ENCODE measurements around the gene SLC4A2.

SLC4A2 gene

DNA sequence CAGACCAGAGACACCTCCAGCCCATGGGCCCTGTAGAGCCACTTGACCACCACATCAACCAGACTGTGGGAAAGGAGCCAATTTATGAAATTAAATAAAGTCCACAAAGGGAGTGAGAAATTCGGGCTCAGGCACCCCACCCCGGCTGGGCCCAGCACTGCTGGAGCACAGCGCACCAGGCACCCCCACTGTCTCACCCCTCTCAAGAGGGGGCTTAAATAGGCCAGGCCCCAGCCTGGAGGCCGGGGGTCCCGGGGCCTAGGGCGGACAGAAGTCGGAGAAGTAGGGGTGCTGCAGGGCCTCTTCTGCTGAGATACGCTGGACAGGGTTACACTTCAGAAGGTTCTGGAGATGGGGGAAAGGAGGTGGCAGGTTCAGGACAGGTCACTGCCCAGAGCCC is 5.6 kb upstream of the SLC4A2 start:
- peaks cover 6% of the 10 kb centered on the region for H3K4me1 ChIP-seq (ENCODE audit: low read length)
- TF ChIP-seq, protein P1, sequence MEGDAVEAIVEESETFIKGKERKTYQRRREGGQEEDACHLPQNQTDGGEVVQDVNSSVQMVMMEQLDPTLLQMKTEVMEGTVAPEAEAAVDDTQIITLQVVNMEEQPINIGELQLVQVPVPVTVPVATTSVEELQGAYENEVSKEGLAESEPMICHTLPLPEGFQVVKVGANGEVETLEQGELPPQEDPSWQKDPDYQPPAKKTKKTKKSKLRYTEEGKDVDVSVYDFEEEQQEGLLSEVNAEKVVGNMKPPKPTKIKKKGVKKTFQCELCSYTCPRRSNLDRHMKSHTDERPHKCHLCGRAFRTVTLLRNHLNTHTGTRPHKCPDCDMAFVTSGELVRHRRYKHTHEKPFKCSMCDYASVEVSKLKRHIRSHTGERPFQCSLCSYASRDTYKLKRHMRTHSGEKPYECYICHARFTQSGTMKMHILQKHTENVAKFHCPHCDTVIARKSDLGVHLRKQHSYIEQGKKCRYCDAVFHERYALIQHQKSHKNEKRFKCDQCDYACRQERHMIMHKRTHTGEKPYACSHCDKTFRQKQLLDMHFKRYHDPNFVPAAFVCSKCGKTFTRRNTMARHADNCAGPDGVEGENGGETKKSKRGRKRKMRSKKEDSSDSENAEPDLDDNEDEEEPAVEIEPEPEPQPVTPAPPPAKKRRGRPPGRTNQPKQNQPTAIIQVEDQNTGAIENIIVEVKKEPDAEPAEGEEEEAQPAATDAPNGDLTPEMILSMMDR (IDR thresholded peaks at IDR 0.05; ENCODE audit: low read length) = no peak
- TF ChIP-seq EZH2 (optimal IDR thresholded peaks at IDR 0.05; ENCODE audit: low read depth, low read length) (no peak), EZH2phosphoT487 (IDR thresholded peaks at IDR 0.05; ENCODE audit: low read length) (no peak)
- no peak overlapping the region for H3K9ac ChIP-seq (ENCODE audit: low read length)
- no peaks in the 10 kb centered on the region for H3K9me2 ChIP-seq (replicated peaks; ENCODE audit: insufficient read depth, low read length)
- no peaks in the 10 kb centered on the region for H4K20me1 ChIP-seq (ENCODE audit: insufficient read depth, low read length)
- peaks cover 18% of the 10 kb centered on the region for H3K27me3 ChIP-seq (replicated peaks; ENCODE audit: insufficient read depth, low read length)
- H3F3A ChIP-seq (ENCODE audit: insufficient read depth, low read length) = peaks cover 8% of the 10 kb centered on the region; the same call in 1 of the 2 replicates
- no peak overlapping the region for H3K4me3 ChIP-seq (ENCODE audit: low read length)
- no peaks in the 10 kb centered on the region for H3K36me3 ChIP-seq (replicated peaks; ENCODE audit: insufficient read depth, low read length)
- 0 out of 2 replicates have a peak, but pooled peaks cover 3% of the 10 kb centered on the region for H3K79me2 ChIP-seq (ENCODE audit: low read length)
- DNase-seq = no peak
- no peaks in the 10 kb centered on the region for H3K9me3 ChIP-seq (replicated peaks; ENCODE audit: insufficient read depth, low read length)
- no peak overlapping the region for H3K4me2 ChIP-seq (ENCODE audit: low read depth, low read length)
- no peak overlapping the region for H3K27ac ChIP-seq (ENCODE audit: low read length)
- H2AFZ ChIP-seq (ENCODE audit: low read length) = no peak overlapping the region

DNA sequence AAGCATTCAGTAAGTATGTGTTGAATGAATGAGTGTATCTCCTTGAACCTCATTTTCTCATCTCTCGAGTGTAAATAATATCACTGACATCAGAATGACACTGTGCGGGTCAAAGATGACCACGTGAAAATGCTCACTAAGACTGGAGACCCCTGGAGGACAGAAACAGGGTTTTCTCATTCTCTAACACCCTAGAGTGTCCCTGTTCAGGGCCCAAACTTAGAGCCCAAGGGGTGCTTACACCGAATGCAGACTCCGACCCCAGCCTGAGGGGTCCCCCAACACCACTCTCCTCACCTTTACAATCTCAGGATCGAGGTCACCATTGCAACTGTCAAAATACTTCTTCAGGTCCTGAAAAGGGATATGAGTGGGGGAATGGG is 3.1 kb upstream of the SLC4A2 start:
- no peak for DNase-seq
- Histone ChIP-seq H3K27ac (ENCODE audit: low read length) (no peak overlapping the region), H3K4me1 (ENCODE audit: low read length) (peaks cover 6% of the 10 kb centered on the region), H4K20me1 (ENCODE audit: insufficient read depth, low read length) (no peaks in the 10 kb centered on the region), H3F3A (ENCODE audit: insufficient read depth, low read length) (peaks cover 12% of the 10 kb centered on the region), H3K4me3 (ENCODE audit: low read length) (no peak overlapping the region), H3K9me3 (replicated peaks; ENCODE audit: insufficient read depth, low read length) (no peaks in the 10 kb centered on the region), H3K9ac (ENCODE audit: low read length) (no peak overlapping the region), H3K4me2 (ENCODE audit: low read depth, low read length) (no peak overlapping the region), H3K36me3 (replicated peaks; ENCODE audit: insufficient read depth, low read length) (no peaks in the 10 kb centered on the region), H2AFZ (ENCODE audit: low read length) (no peak overlapping the region), H3K9me2 (replicated peaks; ENCODE audit: insufficient read depth, low read length) (no peaks in the 10 kb centered on the region), H3K79me2 (ENCODE audit: low read length) (peaks cover 20% of the 10 kb centered on the region), H3K27me3 (replicated peaks; ENCODE audit: insufficient read depth, low read length) (no peaks in the 10 kb centered on the region)
- TF ChIP-seq, protein P1 (IDR thresholded peaks at IDR 0.05; ENCODE audit: low read length) = no peak
- TF ChIP-seq EZH2 (optimal IDR thresholded peaks at IDR 0.05; ENCODE audit: low read depth, low read length) (no peak), EZH2phosphoT487 (IDR thresholded peaks at IDR 0.05; ENCODE audit: low read length) (no peak)

GRCh38 chr7:151056666-151057505 is 2.5 kb upstream of the SLC4A2 start:
- H3K79me2 ChIP-seq (ENCODE audit: low read length) = peaks cover 26% of the 10 kb centered on the region
- H3K9me3 ChIP-seq (replicated peaks; ENCODE audit: insufficient read depth, low read length) = no peaks in the 10 kb centered on the region
- H3K4me1 ChIP-seq (ENCODE audit: low read length) = peaks cover 6% of the 10 kb centered on the region
- H3K4me2 ChIP-seq (ENCODE audit: low read depth, low read length) = peak overlapping the region; percentile 98
- H2AFZ ChIP-seq (ENCODE audit: low read length) = peak overlapping the region; percentile 96
- peak overlapping the region; percentile 87 for H3K4me3 ChIP-seq (ENCODE audit: low read length)
- H3K27ac ChIP-seq (ENCODE audit: low read length) = no peak overlapping the region
- no peaks in the 10 kb centered on the region for H3K36me3 ChIP-seq (replicated peaks; ENCODE audit: insufficient read depth, low read length)
- H3K9ac ChIP-seq (ENCODE audit: low read length) = peak overlapping the region; percentile 50; the same call in 1 of the 2 replicates
- H3K27me3 ChIP-seq (replicated peaks; ENCODE audit: insufficient read depth, low read length) = no peaks in the 10 kb centered on the region
- DNase-seq = no peak
- peaks cover 12% of the 10 kb centered on the region for H3F3A ChIP-seq (ENCODE audit: insufficient read depth, low read length)
- TF ChIP-seq EZH2 (optimal IDR thresholded peaks at IDR 0.05; ENCODE audit: low read depth, low read length) = no peak
- TF ChIP-seq, protein P1 (IDR thresholded peaks at IDR 0.05; ENCODE audit: low read length) = no peak
- no peak for TF ChIP-seq EZH2phosphoT487 (IDR thresholded peaks at IDR 0.05; ENCODE audit: low read length)
- no peaks in the 10 kb centered on the region for H4K20me1 ChIP-seq (ENCODE audit: insufficient read depth, low read length)
- no peaks in the 10 kb centered on the region for H3K9me2 ChIP-seq (replicated peaks; ENCODE audit: insufficient read depth, low read length)

Data from MM.1S (cell line).